ENCODE measurements around the gene MRPL37.

Gene MRPL37

DNA sequence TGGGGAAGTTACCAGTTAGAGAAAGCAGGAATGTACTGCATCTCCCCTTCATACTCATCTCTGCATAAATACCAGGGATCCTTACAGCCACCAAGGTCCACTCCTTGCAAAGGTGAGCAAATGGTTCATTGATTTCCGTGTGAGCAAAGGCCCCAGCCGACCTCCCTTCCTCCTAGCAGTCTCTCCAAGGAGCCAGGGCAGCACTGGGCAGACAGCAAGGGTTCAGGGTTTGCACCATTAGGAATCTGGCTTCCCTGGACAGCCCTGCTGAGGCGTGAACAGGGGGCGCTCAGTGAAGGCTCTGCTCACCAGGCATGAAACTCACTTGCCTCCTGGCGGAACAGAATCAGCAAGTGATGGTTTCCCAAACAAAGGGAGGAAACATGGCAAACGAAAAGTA, 65.7 kb downstream of the MRPL37 start:
- no peak for DNase-seq (ENCODE audit: low spot score)

DNA sequence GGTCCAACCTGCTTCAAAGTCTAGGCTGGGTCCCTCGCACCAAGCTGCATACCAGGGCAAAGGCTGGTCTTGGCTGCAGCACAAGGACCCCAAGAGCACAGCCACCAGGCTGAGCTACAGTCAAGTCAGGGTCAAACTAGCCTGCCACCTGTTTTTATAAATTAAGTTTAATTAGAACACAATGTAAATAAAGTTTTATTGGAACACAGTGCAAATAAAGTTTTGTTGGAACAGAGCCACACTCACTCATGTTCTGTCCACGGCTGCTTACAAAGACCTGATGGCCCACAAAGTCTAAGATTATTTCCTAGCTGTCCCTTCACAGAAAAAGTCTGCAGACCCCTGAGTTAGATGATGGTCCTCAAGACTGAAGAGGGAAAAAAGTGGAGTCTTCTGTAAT, 66.2 kb downstream of the MRPL37 start:
- DNase-seq (ENCODE audit: low spot score): no peak

DNA sequence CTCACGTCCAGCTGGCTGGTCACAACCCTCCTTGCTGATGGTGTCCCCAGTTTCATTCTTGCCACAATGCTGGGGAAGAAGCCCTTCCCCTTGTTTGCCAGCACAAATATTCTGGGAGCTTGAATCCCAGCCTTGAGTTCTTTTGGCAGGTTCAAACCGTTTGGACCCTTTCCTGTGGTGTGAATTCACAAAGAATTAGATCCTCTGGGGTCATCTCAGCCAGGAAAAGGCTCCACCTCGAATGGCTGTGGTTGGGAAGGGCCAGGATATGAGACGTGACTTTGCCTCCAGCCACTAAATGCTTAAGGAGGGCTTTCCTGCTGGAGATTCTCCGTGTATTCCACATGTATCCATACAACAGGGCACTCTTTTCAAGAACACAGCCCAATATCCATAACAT, 66.9 kb downstream of the MRPL37 start:
- no peak for DNase-seq (ENCODE audit: low spot score)
